Naive thymus-derived CD8-positive, alpha-beta T cell (primary cell): ENCODE results near the gene USP4. TPM values are rescaled to one million over a fixed set of nuclear protein-coding genes. Genes with fewer than 3 reads are reported as not detected.
A peak's percentile ranks its signal among the peaks of the same experiment; 100 is the strongest.

Experiments
- ATAC-seq, 2 donors: fragments of 150-1000 bp; cut with Tn5 transposase in 1 of 2; sonication (Bioruptor Pico), chemical (Tn5 transposase) in 1 of 2; 1 replicate in 1 of 2; 2 replicates in 1 of 2; pipeline ENCODE4 v1.10.0; 2021; ENCODE audit warnings: mild to moderate bottlenecking in 2 of 2, moderate library complexity in 2 of 2
- POLR2A ChIA-PET: fragments of 350-600 bp; sonication (Branson Sonifier 250); formaldehyde crosslinking; loops from one replicate; lab custom pipeline; 2021; ENCODE audit warnings: antibody characterized with exemption; lab: Charles Lee
- DNase-seq, 10 donors: peaks; one replicate each; pipeline versions ENCODE4 v3.0.0 to v3.0.0-alpha.2; 2020 to 2022
- H3K27ac Mint-ChIP-seq, 10 donors: one replicate each; pipeline ENCODE4 v1.8.0; 2020 to 2022; ENCODE audit warnings: mild to moderate bottlenecking in 10 of 10, mixed read lengths in 10 of 10, moderate library complexity in 4 of 10, inconsistent platforms in 1 of 10
- H3K27me3 Mint-ChIP-seq, 5 donors: one replicate each; pipeline ENCODE4 v1.8.0; 2021 to 2022; ENCODE audit warnings: mixed read lengths in 5 of 5
- H3K36me3 Mint-ChIP-seq, 3 donors: one replicate each; pipeline ENCODE4 v1.8.0; 2020 to 2022; ENCODE audit warnings: mixed read lengths in 3 of 3, mild to moderate bottlenecking in 2 of 3, inconsistent platforms in 1 of 3
- H3K4me1 Mint-ChIP-seq, 4 donors: one replicate each; pipeline ENCODE4 v1.8.0; 2021 to 2022; ENCODE audit warnings: mixed read lengths in 4 of 4
- H3K4me3 Mint-ChIP-seq, 10 donors: one replicate each; pipeline ENCODE4 v1.8.0; 2020 to 2022; ENCODE audit warnings: mild to moderate bottlenecking in 10 of 10, mixed read lengths in 10 of 10, moderate library complexity in 6 of 10, inconsistent platforms in 1 of 10
- H3K9me3 Mint-ChIP-seq, 9 donors: one replicate each; pipeline ENCODE4 v1.8.0; 2020 to 2022; ENCODE audit warnings: mixed read lengths in 9 of 9, mild to moderate bottlenecking in 3 of 9, inconsistent platforms in 1 of 9, moderate library complexity in 1 of 9
- polyA plus RNA-seq, 3 donors: library from polyadenylated mRNA; unstranded; fragments of 300-500 nt; fragmentation: Illumina TruSeq; gene quantifications; one replicate each; pipeline ENCODE4 v1.2.3, GENCODE V29; 2021
- total RNA-seq, 8 experiments: library from RNA in 2 of 8; stranded (reverse) in 2 of 8; gene quantifications; one replicate each; pipeline ENCODE4 v1.2.3 and lab custom pipeline; 2021 to 2026

USP4 gene
- total RNA-seq = 100 to 1,000 TPM; 108 to 118 TPM
- polyA plus RNA-seq = 10 to 100 TPM; 49.6 to 69.1 (median 50.6) TPM
- 72.1 to 105 (median 87.7) reads per million in 6 experiments for total RNA-seq (lab: John Stamatoyannopoulos, UW)

- H3K27ac Mint-ChIP-seq = peak within 1 kb of the TSS; percentile 97 to 99 (median 98)
- H3K27me3 Mint-ChIP-seq = no peaks in the 10 kb centered on the region
- H3K36me3 Mint-ChIP-seq = peaks cover 0 to 23% (median under 1%) of the 10 kb centered on the region in 3 donors
- H3K4me1 Mint-ChIP-seq = peaks cover 30 to 57% (median 45%) of the 10 kb centered on the region in 4 donors
- H3K9me3 Mint-ChIP-seq = no peaks in the 10 kb centered on the region
- DNase-seq (peak; percentile 81 to 96 (median 88)), ATAC-seq (peak; percentile 87 to 89)
- peak within 1 kb of the TSS; percentile 82 to 99 (median 92) for H3K4me3 Mint-ChIP-seq
- POLR2A ChIA-PET = interaction anchor here (0.6 to 3.1 kb wide), 33 partner anchors 10 to 982 kb away, joined by 3 to 75 read pairs (median 5); partner anchors contain the start of genes BSN, CCDC71, DAG1 and GPX1
Measured at GRCh38 chr3:49339941-49340800, at the start of gene USP4. Gene USP4 (minus strand): TSS chr3:49340053. CDS start chr3:49340024, 29 bp downstream.

GRCh38 chr3:49389297-49389696 is 49.4 kb upstream of the USP4 start:
- Mint-ChIP-seq H3K4me3 (no peak overlapping the region), H3K4me1 (peaks cover 19 to 78% (median 65%) of the 10 kb centered on the region in 4 donors), H3K9me3 (no peaks in the 10 kb centered on the region), H3K27me3 (no peaks in the 10 kb centered on the region), H3K27ac (peak overlapping the region in 3 of 10 donors; percentile 7 to 52 (median 40)), H3K36me3 (peaks cover 0 to 35% (median 0%) of the 10 kb centered on the region in 3 donors)
- no peak for ATAC-seq
- DNase-seq = no peak
- POLR2A ChIA-PET = interaction anchor here (0.9 kb wide), 2 partner anchors 48 to 49 kb away, joined by 3 to 4 read pairs; partner anchors contain the start of gene USP4

DNA sequence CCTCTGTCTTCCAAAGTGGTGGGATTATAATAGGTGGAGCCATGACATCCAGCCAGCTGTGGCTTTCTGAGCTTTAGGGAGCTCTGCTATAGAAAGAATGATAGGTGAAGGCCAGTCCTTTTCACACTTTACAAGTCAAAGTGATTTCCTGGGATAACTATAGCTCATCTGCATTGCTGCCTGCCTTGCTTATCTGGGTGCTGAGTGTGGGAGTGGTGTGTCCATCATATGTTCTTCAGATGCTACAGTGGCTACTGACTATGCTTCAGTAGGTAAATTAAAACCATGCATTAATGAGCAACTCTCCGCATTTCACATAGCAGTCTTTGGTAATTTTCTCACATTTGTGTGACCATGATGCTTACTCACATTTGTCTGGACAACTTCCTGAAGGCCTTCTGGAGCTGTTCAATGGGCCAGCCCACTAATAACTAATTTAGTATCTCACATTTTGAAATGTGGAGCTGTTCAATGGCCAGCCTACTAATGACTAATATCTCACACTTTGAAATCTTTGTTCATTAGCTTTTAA is 48.5 kb upstream of the USP4 start:
- ATAC-seq (no peak), DNase-seq (no peak)
- Mint-ChIP-seq H3K27ac (peak overlapping the region in 8 of 10 donors; percentile 3 to 86 (median 40)), H3K4me1 (peaks cover 22 to 84% (median 68%) of the 10 kb centered on the region in 4 donors), H3K27me3 (no peaks in the 10 kb centered on the region), H3K9me3 (no peaks in the 10 kb centered on the region), H3K36me3 (peaks cover 0 to 31% (median 0%) of the 10 kb centered on the region in 3 donors), H3K4me3 (peak overlapping the region in 4 of 10 donors; percentile 1 to 28 (median 14))
- POLR2A ChIA-PET = interaction anchor here (0.9 kb wide), 1 partner anchor 47 kb away, joined by 4 read pairs; no protein-coding TSS in a partner anchor

- H3K36me3 Mint-ChIP-seq = peaks cover 0 to 30% (median 0%) of the 10 kb centered on the region in 3 donors
- H3K27ac Mint-ChIP-seq = peak overlapping the region in 8 of 10 donors; percentile 1 to 86 (median 58)
- no peaks in the 10 kb centered on the region for H3K9me3 Mint-ChIP-seq
- no peak for DNase-seq
- no peaks in the 10 kb centered on the region for H3K27me3 Mint-ChIP-seq
- ATAC-seq = no peak
- peaks cover 20 to 83% (median 66%) of the 10 kb centered on the region in 4 donors for H3K4me1 Mint-ChIP-seq
- POLR2A ChIA-PET = no interaction called here
- peak overlapping the region in 5 of 10 donors; percentile 27 to 50 (median 31) for H3K4me3 Mint-ChIP-seq
Measured at GRCh38 chr3:49387721-49388120, 47.9 kb upstream of the USP4 start.

DNA sequence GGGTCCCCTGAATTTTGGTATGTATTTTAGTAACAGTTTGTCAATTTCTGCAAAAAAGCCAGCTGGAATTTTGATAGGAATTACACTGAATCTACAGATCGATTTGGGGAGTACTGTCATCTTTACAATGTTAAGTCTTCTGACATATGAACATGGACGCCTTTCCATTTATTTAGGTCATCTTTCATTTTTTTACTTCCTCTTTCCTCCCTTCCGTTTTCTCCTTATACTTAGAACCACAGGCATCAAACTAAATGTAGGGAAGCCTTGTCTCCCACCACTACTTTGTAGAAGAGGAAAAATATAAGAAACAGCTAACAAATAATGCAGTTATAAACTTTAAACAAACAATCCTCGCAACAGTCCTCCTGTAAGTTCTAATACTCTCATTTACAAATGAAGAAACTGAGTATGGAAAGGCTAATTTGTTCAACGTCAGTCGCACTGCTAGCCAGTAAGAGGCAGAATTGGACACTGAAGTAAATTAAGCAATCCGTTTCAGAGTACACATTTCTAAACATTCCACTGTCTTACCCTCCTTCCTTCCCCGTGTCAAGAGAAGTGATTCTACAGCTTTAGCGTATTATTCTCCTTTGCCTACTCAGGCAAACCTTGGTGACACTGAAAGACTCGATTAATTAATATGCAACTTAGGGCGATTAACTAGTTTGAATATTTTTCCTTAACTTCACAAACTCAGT is 46.4 kb upstream of the USP4 start:
- no peak for ATAC-seq

DNA sequence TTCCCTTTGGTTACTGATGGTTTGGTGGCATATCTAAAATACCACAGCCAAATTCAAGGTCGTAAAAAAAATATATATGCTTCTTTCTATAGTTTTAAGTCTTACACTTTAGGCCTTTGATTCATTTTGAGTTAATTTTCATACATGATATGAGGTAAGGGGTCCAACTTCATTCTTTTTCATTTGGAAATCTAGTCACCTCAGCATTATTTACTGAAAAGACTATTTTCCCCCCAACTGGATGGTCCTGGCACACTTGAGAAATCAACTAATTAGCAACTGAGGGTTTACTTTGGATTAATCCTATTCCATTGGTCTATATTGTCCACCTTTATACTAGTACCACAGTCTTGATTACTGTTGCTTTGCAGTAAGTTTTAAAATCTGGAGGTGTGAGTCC is 45.8 kb upstream of the USP4 start:
- no peaks in the 10 kb centered on the region for H3K27me3 Mint-ChIP-seq
- no peaks in the 10 kb centered on the region for H3K9me3 Mint-ChIP-seq
- DNase-seq (no peak), ATAC-seq (no peak)
- peaks cover 0 to 28% (median 0%) of the 10 kb centered on the region in 3 donors for H3K36me3 Mint-ChIP-seq
- H3K4me3 Mint-ChIP-seq = peak overlapping the region in 3 of 10 donors; percentile 4 to 49 (median 18)
- POLR2A ChIA-PET = interaction anchor here (0.6 kb wide), 1 partner anchor 176 kb away, joined by 5 read pairs; no protein-coding TSS in a partner anchor
- H3K27ac Mint-ChIP-seq = peak overlapping the region in 4 of 10 donors; percentile 31 to 57 (median 50)
- H3K4me1 Mint-ChIP-seq = peaks cover 20 to 82% (median 63%) of the 10 kb centered on the region in 4 donors

More for the DNA sequence above, 46.4 kb upstream of the USP4 start:
- no peak for DNase-seq
- H3K4me1 Mint-ChIP-seq = peaks cover 20 to 83% (median 64%) of the 10 kb centered on the region in 4 donors
- H3K36me3 Mint-ChIP-seq = peaks cover 0 to 28% (median 0%) of the 10 kb centered on the region in 3 donors
- peak overlapping the region in 5 of 10 donors; percentile 4 to 54 (median 48) for H3K4me3 Mint-ChIP-seq
- H3K27ac Mint-ChIP-seq = peak overlapping the region; percentile 15 to 79 (median 58)
- H3K27me3 Mint-ChIP-seq = no peaks in the 10 kb centered on the region
- H3K9me3 Mint-ChIP-seq = no peaks in the 10 kb centered on the region
- POLR2A ChIA-PET = interaction anchor here (0.6 kb wide), 1 partner anchor 176 kb away, joined by 5 read pairs; no protein-coding TSS in a partner anchor

GRCh38 chr3:49383387-49383786 is 43.5 kb upstream of the USP4 start:
- Mint-ChIP-seq H3K4me3 (peak overlapping the region in 2 of 10 donors; percentile 15 to 36), H3K27me3 (no peaks in the 10 kb centered on the region), H3K9me3 (no peaks in the 10 kb centered on the region), H3K27ac (peak overlapping the region in 7 of 10 donors; percentile 0 to 84 (median 47)), H3K36me3 (peaks cover 0 to 27% (median 0%) of the 10 kb centered on the region in 3 donors), H3K4me1 (peaks cover 30 to 79% (median 69%) of the 10 kb centered on the region in 4 donors)
- DNase-seq (no peak), ATAC-seq (no peak)
- POLR2A ChIA-PET = no interaction called here

GRCh38 chr3:49378249-49378895 is 38.5 kb upstream of the USP4 start:
- H3K9me3 Mint-ChIP-seq = no peaks in the 10 kb centered on the region
- POLR2A ChIA-PET = no interaction called here
- DNase-seq (no peak), ATAC-seq (no peak)
- H3K36me3 Mint-ChIP-seq = peaks cover 0 to 40% (median 12%) of the 10 kb centered on the region in 3 donors
- no peaks in the 10 kb centered on the region for H3K27me3 Mint-ChIP-seq
- peak overlapping the region in 4 of 10 donors; percentile 4 to 26 (median 18) for H3K4me3 Mint-ChIP-seq
- peaks cover 18 to 64% (median 53%) of the 10 kb centered on the region in 4 donors for H3K4me1 Mint-ChIP-seq
- peak overlapping the region in 6 of 10 donors; percentile 16 to 85 (median 66) for H3K27ac Mint-ChIP-seq

DNA sequence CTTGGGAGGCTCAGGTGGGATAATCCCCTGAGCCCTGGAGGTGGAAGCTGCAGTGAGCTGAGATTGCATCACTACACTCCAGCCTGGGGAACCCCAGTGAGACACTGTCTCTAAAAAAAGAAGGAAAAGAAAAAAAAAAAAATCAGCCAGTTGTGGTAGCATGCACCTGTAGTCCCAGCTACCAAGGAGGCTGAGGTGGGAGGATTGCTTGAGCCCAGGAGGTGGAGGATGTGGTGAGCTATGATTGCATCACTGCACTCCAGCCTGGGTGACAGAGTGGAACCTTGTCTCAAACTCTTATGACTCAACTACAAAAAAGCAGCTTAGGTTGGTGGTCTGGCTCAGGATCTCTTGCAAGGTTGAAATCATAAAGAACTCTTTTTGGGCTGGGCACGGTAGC is 37.6 kb upstream of the USP4 start:
- Mint-ChIP-seq H3K36me3 (peaks cover 0 to 45% (median 13%) of the 10 kb centered on the region in 3 donors), H3K4me3 (peak overlapping the region in 3 of 10 donors; percentile 4 to 41 (median 14)), H3K27me3 (no peaks in the 10 kb centered on the region), H3K9me3 (no peaks in the 10 kb centered on the region), H3K4me1 (peaks cover 17 to 60% (median 51%) of the 10 kb centered on the region in 4 donors), H3K27ac (peak overlapping the region in 7 of 10 donors; percentile 18 to 73 (median 45))
- POLR2A ChIA-PET = no interaction called here
- ATAC-seq = peak; percentile 52 to 63
- peak in 5 of 10 donors; percentile 5 to 28 (median 6) for DNase-seq

- peaks cover 0 to 82% (median 15%) of the 10 kb centered on the region in 3 donors for H3K36me3 Mint-ChIP-seq
- no peaks in the 10 kb centered on the region for H3K9me3 Mint-ChIP-seq
- POLR2A ChIA-PET = no interaction called here
- DNase-seq = no peak
- H3K27me3 Mint-ChIP-seq = no peaks in the 10 kb centered on the region
- no peak for ATAC-seq
- peaks cover 7 to 39% (median 30%) of the 10 kb centered on the region in 4 donors for H3K4me1 Mint-ChIP-seq
- peak overlapping the region in 2 of 10 donors; percentile 14 to 79 for H3K27ac Mint-ChIP-seq
- no peak overlapping the region for H3K4me3 Mint-ChIP-seq
Measured at GRCh38 chr3:49371946-49372345, 32.1 kb upstream of the USP4 start.

GRCh38 chr3:49370585-49371290 is 30.9 kb upstream of the USP4 start:
- no peak for DNase-seq

More at GRCh38 chr3:49370585-49371290, 30.9 kb upstream of the USP4 start:
- no peak overlapping the region for H3K4me3 Mint-ChIP-seq
- H3K4me1 Mint-ChIP-seq = peaks cover 8 to 32% (median 28%) of the 10 kb centered on the region in 4 donors
- POLR2A ChIA-PET = no interaction called here
- H3K36me3 Mint-ChIP-seq = peaks cover 0 to 93% (median 15%) of the 10 kb centered on the region in 3 donors
- no peaks in the 10 kb centered on the region for H3K9me3 Mint-ChIP-seq
- no peak for ATAC-seq
- no peaks in the 10 kb centered on the region for H3K27me3 Mint-ChIP-seq
- H3K27ac Mint-ChIP-seq = peak overlapping the region; percentile 4 to 79 (median 42)
